ENCODE results near the gene PLCD1. TPM values are rescaled to one million over a fixed set of nuclear protein-coding genes. Genes with fewer than 3 reads are reported as not detected.

The PLCD1 gene
- total and polyA plus RNA-seq, 2 of the 13 experiments (the other 11 are each of a cell fraction or from before 2014, with no cell fraction given), result 10.1 to 12.4 TPM

- TF ChIP-seq RFXANK (CRISPR knock-in tag; IDR thresholded peaks at IDR 0.05) (no peak), GLMP (CRISPR knock-in tag; IDR thresholded peaks at IDR 0.05; ENCODE audit: borderline replicate concordance) (no peak), HNF1A (IDR thresholded peaks at IDR 0.05; ENCODE audit: low read depth) (no peak), HNF1A (CRISPR knock-in tag; IDR thresholded peaks at IDR 0.05; ENCODE audit: borderline replicate concordance) (no peak), ZBTB8A (CRISPR knock-in tag; IDR thresholded peaks at IDR 0.05; ENCODE audit: borderline replicate concordance, low read depth) (no peak), ZNF737 (CRISPR knock-in tag; IDR thresholded peaks at IDR 0.05; ENCODE audit: borderline replicate concordance) (0 out of 2 replicates have a peak, but pooled peaks have one; percentile 22), ZNF644 (CRISPR knock-in tag; IDR thresholded peaks at IDR 0.05; ENCODE audit: low read depth) (no peak), ZNF263 (CRISPR knock-in tag; IDR thresholded peaks at IDR 0.05) (peak; percentile 71; the same call in 1 of the 2 replicates), CBX5 (CRISPR knock-in tag; IDR thresholded peaks at IDR 0.05; ENCODE audit: borderline replicate concordance) (no peak; the same call in 1 of the 2 replicates), NFKB2 (CRISPR knock-in tag; IDR thresholded peaks at IDR 0.05; ENCODE audit: borderline replicate concordance) (peak; percentile 71; the same call in 1 of the 2 replicates), ZZZ3 (CRISPR knock-in tag; IDR thresholded peaks at IDR 0.05; ENCODE audit: borderline replicate concordance) (peak; percentile 20; the same call in 1 of the 2 replicates), ZKSCAN5 (CRISPR knock-in tag; IDR thresholded peaks at IDR 0.05) (no peak), ZFP1 (CRISPR knock-in tag; IDR thresholded peaks at IDR 0.05) (no peak), ZNF224 (CRISPR knock-in tag; IDR thresholded peaks at IDR 0.05) (no peak), PCBP2 (optimal IDR thresholded peaks at IDR 0.05; ENCODE audit: low read depth, low read length, poor library complexity, severe bottlenecking) (no peak), BATF2 (CRISPR knock-in tag; IDR thresholded peaks at IDR 0.05) (no peak), HNRNPK (IDR thresholded peaks at IDR 0.05; ENCODE audit: low read depth, low read length, poor library complexity, severe bottlenecking) (no peak), ZSCAN29 (CRISPR knock-in tag; conservative IDR thresholded peaks at IDR 0.05) (no peak), ZNF503 (CRISPR knock-in tag; IDR thresholded peaks at IDR 0.05) (no peak)
Observed at GRCh38 chr3:38004415-38005075, 24.9 kb downstream of the PLCD1 start (continued).

Measured in HepG2 (cell line).